Lower leg skin (tissue), 4 donors: Measurements from ENCODE around the gene TARP.

Experiments used
- DNase-seq, 2 donors: peaks; one replicate each; pipeline ENCODE4 v3.0.0-alpha.2; 2019; ENCODE audit warnings: low spot score in 2 of 2
- H3K4me3 ChIP-seq: fragments of 200-600 bp; sonication (generic); 2 replicates; pipeline ENCODE4 v1.5.1; 2017; ENCODE audit warnings: mild to moderate bottlenecking, low read depth; ENCODE audit not compliant: poor library complexity, severe bottlenecking
- POLR2A ChIP-seq, 2 donors: fragments of 450-650 bp; IDR thresholded peaks; one replicate each; pipeline ENCODE4 v1.6.1; 2016 to 2017; ENCODE audit warnings: antibody characterized with exemption in 2 of 2, mild to moderate bottlenecking in 1 of 2, moderate library complexity in 1 of 2
- WGBS, 2 donors: methylation state at CpG; one replicate each; pipeline ENCODE4 v1.1.5; 2018; 5-methylcytosine and 5-hydroxymethylcytosine counted together
- intact Hi-C: fragments of 100-400 bp; cut with DNase I; formaldehyde crosslinking; loops from one replicate; pipeline ENCODE4 v1.15.0; 2023; ENCODE audit warnings: low total_unique reads
- TF ChIP-seq, protein P1 (sequence below), 3 donors: fragments of 450-650 bp; IDR thresholded peaks; one replicate each; pipeline ENCODE4 v1.5.1; 2016; ENCODE audit warnings: antibody characterized with exemption in 3 of 3, mild to moderate bottlenecking in 3 of 3, moderate library complexity in 2 of 3

TARP gene

DNA sequence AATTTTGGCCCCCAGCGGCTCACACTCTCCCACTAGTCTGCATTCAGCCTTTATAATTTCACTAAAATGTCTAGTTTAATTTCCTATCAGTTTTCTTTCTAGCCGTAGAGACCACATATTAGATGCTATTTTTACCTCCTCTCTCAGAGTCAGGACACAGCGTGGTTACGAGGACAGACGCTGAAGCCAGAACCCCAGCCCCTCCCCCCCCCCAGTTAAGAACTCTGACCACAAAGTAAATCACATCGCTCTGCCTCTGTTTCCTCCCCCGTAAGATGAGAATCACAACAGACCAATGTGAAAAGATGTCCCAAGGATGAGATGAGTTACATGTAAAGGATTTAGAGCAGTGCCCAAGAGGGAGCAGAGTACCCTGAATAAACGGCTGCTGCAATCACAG is 11.1 kb upstream of the TARP start:
- WGBS, 2 donors = 71 to 72% methylated on average over 8 of the region's 8 CpGs
- intact Hi-C loops = no loop called here
- TF ChIP-seq POLR2A (IDR thresholded peaks at IDR 0.05) = no peak
- TF ChIP-seq, protein P1, sequence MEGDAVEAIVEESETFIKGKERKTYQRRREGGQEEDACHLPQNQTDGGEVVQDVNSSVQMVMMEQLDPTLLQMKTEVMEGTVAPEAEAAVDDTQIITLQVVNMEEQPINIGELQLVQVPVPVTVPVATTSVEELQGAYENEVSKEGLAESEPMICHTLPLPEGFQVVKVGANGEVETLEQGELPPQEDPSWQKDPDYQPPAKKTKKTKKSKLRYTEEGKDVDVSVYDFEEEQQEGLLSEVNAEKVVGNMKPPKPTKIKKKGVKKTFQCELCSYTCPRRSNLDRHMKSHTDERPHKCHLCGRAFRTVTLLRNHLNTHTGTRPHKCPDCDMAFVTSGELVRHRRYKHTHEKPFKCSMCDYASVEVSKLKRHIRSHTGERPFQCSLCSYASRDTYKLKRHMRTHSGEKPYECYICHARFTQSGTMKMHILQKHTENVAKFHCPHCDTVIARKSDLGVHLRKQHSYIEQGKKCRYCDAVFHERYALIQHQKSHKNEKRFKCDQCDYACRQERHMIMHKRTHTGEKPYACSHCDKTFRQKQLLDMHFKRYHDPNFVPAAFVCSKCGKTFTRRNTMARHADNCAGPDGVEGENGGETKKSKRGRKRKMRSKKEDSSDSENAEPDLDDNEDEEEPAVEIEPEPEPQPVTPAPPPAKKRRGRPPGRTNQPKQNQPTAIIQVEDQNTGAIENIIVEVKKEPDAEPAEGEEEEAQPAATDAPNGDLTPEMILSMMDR (IDR thresholded peaks at IDR 0.05) = no peak
- DNase-seq = no peak
- H3K4me3 ChIP-seq = no peak overlapping the region

DNA sequence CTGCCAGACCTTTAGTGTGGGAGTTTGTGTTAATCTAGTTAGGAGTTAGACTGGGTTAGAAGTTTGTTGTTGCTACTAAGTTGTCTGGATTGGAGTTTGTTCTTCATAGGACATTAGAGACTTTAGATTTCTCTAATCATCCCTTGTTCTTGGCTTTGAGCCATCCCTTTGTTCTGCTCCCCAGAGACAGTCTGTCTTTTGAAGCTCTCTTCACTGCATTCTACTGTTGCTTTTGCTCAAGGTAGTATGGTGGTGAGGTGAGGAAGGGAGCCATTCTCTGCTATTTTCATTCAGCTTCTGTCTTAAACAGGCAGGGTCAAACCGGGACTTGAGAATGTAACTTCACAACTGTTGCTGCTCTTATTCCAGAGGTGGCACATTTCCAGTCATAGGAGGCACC is 10.4 kb upstream of the TARP start:
- no peak overlapping the region for H3K4me3 ChIP-seq
- DNase-seq = no peak
- 52 to 65% methylated on average over 1 of the region's 1 CpG for WGBS, 2 donors
- intact Hi-C loops = no loop called here
- TF ChIP-seq, protein P1 (IDR thresholded peaks at IDR 0.05) = no peak
- TF ChIP-seq POLR2A (IDR thresholded peaks at IDR 0.05) = no peak

DNA sequence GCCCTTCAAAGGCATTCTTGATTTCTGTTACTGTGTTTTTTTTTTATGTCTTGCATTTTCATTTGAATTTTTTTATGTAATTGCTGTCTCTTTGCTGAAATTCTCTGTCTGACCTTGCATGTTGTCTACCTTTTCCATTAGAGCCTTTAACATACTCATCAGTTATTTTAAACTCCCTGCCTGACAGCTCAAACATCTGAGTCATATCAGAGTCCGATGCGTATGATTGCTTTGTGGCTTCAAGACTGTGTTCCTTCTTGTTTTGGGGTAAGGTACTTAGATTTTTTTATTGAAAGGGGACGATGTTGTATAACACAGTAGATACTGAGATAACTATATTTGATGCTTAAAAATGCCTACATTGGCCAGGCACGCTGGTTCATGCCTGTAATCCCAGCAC is 9.7 kb upstream of the TARP start:
- intact Hi-C loops = no loop called here
- WGBS, 2 donors = 58 to 70% methylated on average over 4 of the region's 4 CpGs
- no peak overlapping the region for H3K4me3 ChIP-seq
- TF ChIP-seq POLR2A (IDR thresholded peaks at IDR 0.05) = no peak
- TF ChIP-seq, protein P1 (IDR thresholded peaks at IDR 0.05) = no peak
- no peak for DNase-seq

DNA sequence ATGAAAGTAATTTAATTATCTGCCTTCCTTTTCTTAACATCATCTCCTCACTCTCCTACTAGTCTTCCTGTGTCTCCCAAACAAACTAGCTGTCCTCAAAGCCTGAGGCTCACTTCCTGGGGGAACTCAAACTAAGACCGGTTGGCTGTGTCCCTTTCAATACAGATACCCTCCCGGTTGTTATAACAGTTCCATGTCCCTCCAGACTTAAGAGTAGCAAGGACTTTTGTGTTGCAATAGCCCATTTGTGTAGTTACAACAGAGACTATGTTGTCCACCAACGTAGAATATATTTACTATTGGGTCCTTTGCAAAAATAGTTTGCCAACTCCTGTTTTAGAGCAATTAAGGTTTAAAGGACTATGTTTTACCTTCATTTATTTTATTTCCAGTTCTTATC is 8.6 kb upstream of the TARP start:
- intact Hi-C loops = no loop called here
- no peak overlapping the region for H3K4me3 ChIP-seq
- no peak for DNase-seq
- TF ChIP-seq, protein P1 (IDR thresholded peaks at IDR 0.05) = no peak
- no peak for TF ChIP-seq POLR2A (IDR thresholded peaks at IDR 0.05)
- WGBS, 2 donors = 59 to 68% methylated on average over 3 of the region's 3 CpGs

DNA sequence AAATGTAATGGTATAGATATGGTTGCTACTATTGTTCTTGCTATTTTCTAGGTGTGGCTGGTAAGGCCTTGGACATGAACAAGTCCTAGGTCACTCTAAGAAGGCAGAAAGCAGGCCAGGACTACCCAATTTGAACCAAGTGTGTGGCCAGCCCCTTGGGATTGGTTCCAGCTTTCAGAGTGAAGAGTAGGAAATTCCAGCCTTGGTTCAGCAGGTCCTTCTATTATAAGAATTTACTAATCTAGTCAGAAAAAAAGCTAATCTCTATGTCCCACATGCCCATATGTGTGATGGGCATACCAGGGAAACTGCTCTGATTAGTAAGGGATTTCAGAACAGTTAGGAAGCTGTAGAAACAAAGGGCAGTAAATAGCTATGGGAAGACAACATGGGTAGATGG is 7.8 kb upstream of the TARP start:
- intact Hi-C loops = no loop called here
- TF ChIP-seq, protein P1 (IDR thresholded peaks at IDR 0.05) = no peak
- TF ChIP-seq POLR2A (IDR thresholded peaks at IDR 0.05) = no peak
- H3K4me3 ChIP-seq = no peak overlapping the region
- DNase-seq = no peak

DNA sequence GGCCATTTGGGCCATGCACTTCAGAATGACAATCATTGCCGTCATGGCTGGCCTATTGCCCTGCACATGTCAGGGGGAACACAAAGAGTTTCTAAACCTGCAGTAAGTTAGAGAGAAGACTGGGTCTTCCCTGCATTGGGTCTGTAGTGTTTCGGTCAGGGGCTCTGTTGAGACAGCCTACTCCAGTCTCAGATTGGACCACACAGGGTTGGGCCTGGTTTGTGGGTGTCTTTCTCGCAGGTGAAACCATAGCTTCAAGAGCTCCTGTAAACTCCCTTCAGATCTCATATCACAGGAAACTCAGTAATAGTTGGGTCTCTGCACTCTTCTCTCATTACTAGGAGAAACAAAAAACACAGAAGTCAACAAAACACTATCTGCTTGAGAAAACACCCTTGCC is 7.3 kb upstream of the TARP start:
- WGBS, 2 donors = 96% methylated on average over 3 of the region's 3 CpGs
- no peak for DNase-seq
- intact Hi-C loops = no loop called here
- TF ChIP-seq, protein P1 (IDR thresholded peaks at IDR 0.05) = no peak
- no peak for TF ChIP-seq POLR2A (IDR thresholded peaks at IDR 0.05)
- no peak overlapping the region for H3K4me3 ChIP-seq
